HEK293 (cell line): ENCODE measurements around the gene NFKBIA.

Experiments
- CTCF ChIA-PET: fragments of 350-600 bp; formaldehyde crosslinking; extraction: SDS; loops from one replicate; lab custom pipeline; 2021; ENCODE audit warnings: antibody characterized with exemption; lab: Yijun Ruan, JAX
- POLR2A ChIA-PET: fragments of 300-600 bp; formaldehyde crosslinking; extraction: SDS; loops from one replicate; lab custom pipeline; 2020; ENCODE audit warnings: antibody characterized with exemption, inconsistent platforms; lab: Yijun Ruan, JAX
- H3K27ac ChIP-seq: fragments of 200-500 bp; sonication (Bioruptor generic); 2 replicates; pipeline ENCODE4 v1.5.1; 2014; ENCODE audit warnings: low read depth, low read length, control low read depth, inconsistent platforms; ENCODE audit errors: extremely low read depth
- H3K36me3 ChIP-seq, 2 experiments: fragments of 200-500 bp in 1 of 2; sonication (Bioruptor generic) in 1 of 2; 1 replicate in 1 of 2; 2 replicates in 1 of 2; pipeline ENCODE4 v1.5.1; 2014 to 2017; ENCODE audit warnings: inconsistent platforms in 2 of 2, low read length in 2 of 2; ENCODE audit not compliant: control insufficient read depth in 2 of 2, insufficient read depth in 1 of 2
- H3K4me1 ChIP-seq: fragments of 200-500 bp; sonication (Bioruptor generic); 2 replicates; pipeline ENCODE4 v1.5.1; 2014; ENCODE audit warnings: mild to moderate bottlenecking, low read length, inconsistent platforms; ENCODE audit not compliant: control insufficient read depth, insufficient read depth
- H3K4me3 ChIP-seq: 2 replicates; pipeline ENCODE4 v1.5.1; 2011; ENCODE audit warnings: low read depth, mild to moderate bottlenecking, control low read depth, low read length, moderate library complexity
- H3K9me3 ChIP-seq: fragments of 200-500 bp; sonication (Bioruptor generic); 2 replicates; pipeline ENCODE4 v1.5.1; 2014; ENCODE audit warnings: low read depth, low read length, inconsistent platforms; ENCODE audit not compliant: control insufficient read depth, insufficient read depth
- FEZF1 ChIP-seq: fragments of 450-650 bp; formaldehyde crosslinking; IDR thresholded peaks from 2 replicates; pipeline ENCODE4 v1.5.1; 2016; ENCODE audit warnings: missing biosample characterization, missing genetic modification characterization
- GLIS1 ChIP-seq: fragments of 450-650 bp; formaldehyde crosslinking; IDR thresholded peaks from 2 replicates; pipeline ENCODE4 v1.5.1; 2016; ENCODE audit warnings: missing biosample characterization, missing genetic modification characterization
- KLF1 ChIP-seq: fragments of 450-650 bp; formaldehyde crosslinking; IDR thresholded peaks from 2 replicates; pipeline ENCODE4 v1.5.1; 2016; ENCODE audit warnings: missing biosample characterization, missing genetic modification characterization
- PRDM1 ChIP-seq: fragments of 450-650 bp; formaldehyde crosslinking; IDR thresholded peaks from 2 replicates; pipeline ENCODE4; 2016; ENCODE audit warnings: missing biosample characterization, missing genetic modification characterization
- TRIM28 ChIP-seq: IDR thresholded peaks from 2 replicates; pipeline ENCODE4 v1.6.1; 2011; ENCODE audit warnings: low read length, control low read depth, borderline replicate concordance
- ZBTB10 ChIP-seq: fragments of 450-650 bp; formaldehyde crosslinking; IDR thresholded peaks from 2 replicates; pipeline ENCODE4 v1.5.1; 2016; ENCODE audit warnings: missing biosample characterization, missing genetic modification characterization
- ZBTB48 ChIP-seq: fragments of 450-650 bp; formaldehyde crosslinking; IDR thresholded peaks from 2 replicates; pipeline ENCODE4 v1.5.1; 2016; ENCODE audit warnings: missing biosample characterization, missing genetic modification characterization
- ZEB2 ChIP-seq: fragments of 450-650 bp; formaldehyde crosslinking; IDR thresholded peaks from 2 replicates; pipeline ENCODE4 v1.5.1; 2016; ENCODE audit warnings: missing biosample characterization, missing genetic modification characterization
- ZFHX2 ChIP-seq: fragments of 450-650 bp; formaldehyde crosslinking; conservative IDR thresholded peaks from 2 replicates; pipeline ENCODE4 v1.5.1; 2016; ENCODE audit warnings: missing biosample characterization, missing genetic modification characterization
- ZNF114 ChIP-seq: fragments of 450-650 bp; formaldehyde crosslinking; IDR thresholded peaks from 2 replicates; pipeline ENCODE4 v1.5.0; 2017; ENCODE audit warnings: missing biosample characterization, missing genetic modification characterization
- ZNF157 ChIP-seq: fragments of 450-650 bp; formaldehyde crosslinking; IDR thresholded peaks from 2 replicates; pipeline ENCODE4 v1.5.1; 2016; ENCODE audit warnings: missing biosample characterization, missing genetic modification characterization
- ZNF184 ChIP-seq: fragments of 450-650 bp; IDR thresholded peaks from 2 replicates; pipeline ENCODE4 v1.5.1; 2018; ENCODE audit warnings: missing biosample characterization, mild to moderate bottlenecking, missing genetic modification characterization
- ZNF19 ChIP-seq: fragments of 450-650 bp; formaldehyde crosslinking; IDR thresholded peaks from 2 replicates; pipeline ENCODE4; 2016; ENCODE audit warnings: missing biosample characterization, missing genetic modification characterization, low read depth
- ZNF221 ChIP-seq: fragments of 450-650 bp; formaldehyde crosslinking; IDR thresholded peaks from 2 replicates; pipeline ENCODE4 v1.5.1; 2017; ENCODE audit warnings: missing biosample characterization, missing genetic modification characterization, borderline replicate concordance
- ZNF23 ChIP-seq: fragments of 450-650 bp; formaldehyde crosslinking; IDR thresholded peaks from 2 replicates; pipeline ENCODE4 v1.5.1; 2016; ENCODE audit warnings: missing biosample characterization, missing genetic modification characterization, borderline replicate concordance
- ZNF24 ChIP-seq: fragments of 450-650 bp; formaldehyde crosslinking; IDR thresholded peaks from 2 replicates; pipeline ENCODE4 v1.5.1; 2016; ENCODE audit warnings: missing biosample characterization, missing genetic modification characterization
- ZNF324 ChIP-seq: fragments of 450-650 bp; formaldehyde crosslinking; IDR thresholded peaks from 2 replicates; pipeline ENCODE4 v1.5.1; 2016; ENCODE audit warnings: missing biosample characterization, missing genetic modification characterization
- ZNF513 ChIP-seq: fragments of 450-650 bp; IDR thresholded peaks from 2 replicates; pipeline ENCODE4 v1.5.1; 2018; ENCODE audit warnings: missing biosample characterization, missing genetic modification characterization
- ZNF521 ChIP-seq: fragments of 450-650 bp; formaldehyde crosslinking; IDR thresholded peaks from 2 replicates; pipeline ENCODE4 v1.5.1; 2017; ENCODE audit warnings: missing biosample characterization, mild to moderate bottlenecking, missing genetic modification characterization
- ZNF529 ChIP-seq: fragments of 450-650 bp; formaldehyde crosslinking; IDR thresholded peaks from 2 replicates; pipeline ENCODE4 v1.5.1; 2017; ENCODE audit warnings: missing genetic modification characterization, missing biosample characterization; ENCODE audit not compliant: insufficient replicate concordance
- ZNF530 ChIP-seq: fragments of 450-650 bp; formaldehyde crosslinking; IDR thresholded peaks from 2 replicates; pipeline ENCODE4 v1.5.1; 2016; ENCODE audit warnings: low read depth, missing biosample characterization, missing genetic modification characterization
- ZNF548 ChIP-seq: fragments of 450-650 bp; formaldehyde crosslinking; IDR thresholded peaks from 2 replicates; pipeline ENCODE4 v1.5.1; 2016; ENCODE audit warnings: missing biosample characterization, missing genetic modification characterization
- ZNF571 ChIP-seq: fragments of 450-650 bp; formaldehyde crosslinking; IDR thresholded peaks from 2 replicates; pipeline ENCODE4 v1.5.0; 2017; ENCODE audit warnings: missing biosample characterization, missing genetic modification characterization
- ZNF585B ChIP-seq: fragments of 450-650 bp; formaldehyde crosslinking; IDR thresholded peaks from 2 replicates; pipeline ENCODE4 v1.5.1; 2016; ENCODE audit warnings: missing biosample characterization, missing genetic modification characterization
- ZNF626 ChIP-seq: fragments of 450-650 bp; sonication (Bioruptor Pico); formaldehyde crosslinking; IDR thresholded peaks from 2 replicates; pipeline ENCODE4 v1.5.1; 2018; ENCODE audit warnings: missing biosample characterization, missing genetic modification characterization, inconsistent platforms
- ZNF660 ChIP-seq: fragments of 450-650 bp; IDR thresholded peaks from 2 replicates; pipeline ENCODE4 v1.5.1; 2018; ENCODE audit warnings: missing biosample characterization, mild to moderate bottlenecking, missing genetic modification characterization
- ZNF692 ChIP-seq: fragments of 450-650 bp; formaldehyde crosslinking; IDR thresholded peaks from 2 replicates; pipeline ENCODE4 v1.5.1; 2016; ENCODE audit warnings: missing biosample characterization, missing genetic modification characterization
- ZNF791 ChIP-seq: fragments of 450-650 bp; formaldehyde crosslinking; IDR thresholded peaks from 2 replicates; pipeline ENCODE4 v1.5.1; 2016; ENCODE audit warnings: missing biosample characterization, missing genetic modification characterization
- ZSCAN4 ChIP-seq: fragments of 450-650 bp; formaldehyde crosslinking; IDR thresholded peaks from 2 replicates; pipeline ENCODE4 v1.5.1; 2017; ENCODE audit warnings: missing biosample characterization, missing genetic modification characterization
- ZXDB ChIP-seq: fragments of 450-650 bp; formaldehyde crosslinking; IDR thresholded peaks from 2 replicates; pipeline ENCODE4 v1.5.1; 2016; ENCODE audit warnings: missing biosample characterization, missing genetic modification characterization

The NFKBIA gene

DNA sequence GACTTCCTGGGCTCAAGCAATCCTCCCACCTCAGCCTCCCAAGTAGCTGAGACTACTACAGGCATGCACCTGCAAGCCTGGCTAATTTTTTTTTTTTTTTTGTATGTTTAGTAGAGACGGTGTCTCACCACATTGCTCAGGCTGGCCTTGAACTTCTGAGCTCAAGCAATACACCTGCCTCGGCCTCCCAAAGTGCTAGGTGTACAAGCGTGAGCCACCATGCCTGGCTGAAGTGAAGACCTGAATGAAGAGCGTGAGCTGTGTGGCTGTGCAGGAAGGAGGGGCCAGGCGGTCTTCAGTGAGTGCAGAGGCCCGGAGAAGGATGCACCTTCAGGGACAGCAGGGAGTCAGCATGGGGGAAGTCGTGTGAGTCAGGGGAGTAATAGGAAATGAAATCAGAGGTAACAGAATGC is 14.9 kb upstream of the NFKBIA start (continued):
- TF ChIP-seq ZFHX2 (no peak), ZSCAN4 (tag by site-specific recombination) (no peak)

DNA sequence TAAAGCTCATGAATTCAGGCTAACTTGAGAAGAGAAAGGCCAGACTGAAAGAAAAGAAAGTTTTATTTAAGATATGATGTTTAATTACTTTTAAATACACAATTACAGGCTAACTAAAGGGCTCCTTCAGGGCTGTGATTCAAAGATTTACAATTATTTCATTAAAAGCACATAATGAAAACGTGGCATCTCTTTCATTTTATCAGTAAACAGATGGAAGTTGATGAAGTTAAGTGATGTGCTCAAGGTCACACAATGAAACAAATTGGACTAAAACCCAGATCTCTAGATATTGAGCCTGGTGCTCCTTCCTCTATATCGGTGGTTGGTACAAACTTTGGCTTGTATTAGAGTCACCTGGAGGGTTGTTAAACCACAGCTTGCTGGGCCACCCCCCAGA is 13.5 kb upstream of the NFKBIA start:
- TF ChIP-seq ZNF157 (tag by site-specific recombination), result no peak
- TF ChIP-seq ZXDB, result no peak
- no peak for TF ChIP-seq ZNF548
- no peak for TF ChIP-seq ZBTB48 (tag by site-specific recombination)
- TF ChIP-seq PRDM1, result no peak
- TF ChIP-seq ZNF791 (tag by site-specific recombination), result no peak
- TF ChIP-seq ZNF692, result no peak
- TF ChIP-seq ZNF571, result no peak
- TF ChIP-seq, all 188 proteins: peak for 0

DNA sequence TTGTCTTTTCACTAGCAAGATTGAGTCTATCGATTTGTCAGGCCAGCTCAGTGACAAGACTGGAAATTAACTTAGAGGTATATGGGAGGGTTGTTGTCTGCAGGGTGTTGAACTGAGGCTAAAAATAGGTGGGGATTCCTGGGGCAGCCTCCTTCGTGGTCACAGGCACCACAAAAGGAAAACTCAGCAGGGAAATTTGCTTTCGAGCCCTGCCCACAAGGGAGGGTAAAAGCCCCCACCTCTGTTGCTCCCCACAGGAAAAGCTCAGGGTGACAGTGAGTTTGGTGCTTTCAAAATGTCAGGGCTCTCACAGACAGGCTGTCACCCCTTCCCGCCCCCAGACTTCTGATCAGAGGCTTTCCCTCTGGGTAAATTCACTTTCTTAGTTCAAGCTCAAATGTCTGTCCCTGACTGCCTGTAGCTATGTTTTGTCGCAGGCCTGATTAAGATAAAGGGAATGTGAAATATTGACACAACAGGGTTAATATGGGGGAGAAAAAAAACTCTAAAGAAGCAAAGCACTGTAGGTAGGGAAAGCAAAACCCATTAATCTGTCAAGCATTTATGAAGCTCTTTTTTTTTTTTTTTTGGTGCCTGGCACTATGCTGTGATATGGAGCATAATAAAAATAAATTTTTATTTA is 11.7 kb upstream of the NFKBIA start:
- CTCF ChIA-PET, result interaction anchor here (0.5 to 3.1 kb wide), 8 partner anchors 11 to 275 kb away, joined by 3 to 18 read pairs (median 6); partner anchors contain the start of gene NFKBIA
- POLR2A ChIA-PET, result interaction anchor here (0.6 to 2.8 kb wide), 2 partner anchors 12 to 914 kb away, joined by 3 to 11 read pairs; partner anchors contain the start of gene NFKBIA
- Histone ChIP-seq H3K4me3 (no peak overlapping the region), H3K36me3 (no peaks in the 10 kb centered on the region), H3K4me1 (peaks cover 3% of the 10 kb centered on the region), H3K9me3 (no peaks in the 10 kb centered on the region), H3K27ac (no peak overlapping the region)
- TF ChIP-seq ZNF324, result no peak
- TF ChIP-seq ZNF184, result no peak
- no peak for TF ChIP-seq ZBTB10 (tag by site-specific recombination)
- TF ChIP-seq ZNF585B, result no peak
- no peak for TF ChIP-seq ZNF529 (tag by site-specific recombination)
- no peak for TF ChIP-seq ZNF24
- TF ChIP-seq ZNF23 (tag by site-specific recombination), result no peak
- no peak for TF ChIP-seq ZNF530 (tag by site-specific recombination)
- no peak for TF ChIP-seq ZNF221 (tag by site-specific recombination)
- no peak for TF ChIP-seq ZNF660 (tag by site-specific recombination)
- no peak for TF ChIP-seq FEZF1 (tag by site-specific recombination)
- no peak for TF ChIP-seq ZEB2 (tag by site-specific recombination)
- TF ChIP-seq ZNF521, result no peak
- TF ChIP-seq KLF1 (tag by site-specific recombination), result no peak
- TF ChIP-seq ZNF626 (tag by site-specific recombination), result no peak
- no peak for TF ChIP-seq GLIS1
- TF ChIP-seq TRIM28, result no peak
- TF ChIP-seq ZNF19, result no peak
- TF ChIP-seq ZNF114 (tag by site-specific recombination), result no peak
- no peak for TF ChIP-seq ZNF513

More for the DNA sequence above, 13.5 kb upstream of the NFKBIA start:
- Histone ChIP-seq H3K4me3 (no peak overlapping the region), H3K27ac (no peak overlapping the region), H3K4me1 (peaks cover 3% of the 10 kb centered on the region), H3K9me3 (no peaks in the 10 kb centered on the region), H3K36me3 (no peaks in the 10 kb centered on the region)
- ChIA-PET POLR2A (interaction anchor here (2.8 kb wide), 1 partner anchor 14 kb away, joined by 11 read pairs; the partner anchor contains the start of gene NFKBIA), CTCF (interaction anchor here (0.6 to 3.1 kb wide), 7 partner anchors 8 to 506 kb away, joined by 3 to 18 read pairs (median 4); partner anchors contain the start of gene NFKBIA)
